ENCODE results near the gene EPHB1.

EPHB1 gene

GRCh38 chr3:134839990-134840389, 44.9 kb downstream of the EPHB1 start:
- no peak for ATAC-seq
- TF ChIP-seq OSR1 (CRISPR knock-in tag; IDR thresholded peaks at IDR 0.05) (no peak), CSRNP3 (CRISPR knock-in tag; IDR thresholded peaks at IDR 0.05) (no peak), ZC3H10 (CRISPR knock-in tag; IDR thresholded peaks at IDR 0.05) (no peak), CSDC2 (CRISPR knock-in tag; IDR thresholded peaks at IDR 0.05) (no peak), PPARA (CRISPR knock-in tag; IDR thresholded peaks at IDR 0.05; ENCODE audit: borderline replicate concordance) (no peak), SNAI2 (CRISPR knock-in tag; IDR thresholded peaks at IDR 0.05) (no peak), TCF4 (CRISPR knock-in tag; IDR thresholded peaks at IDR 0.05; ENCODE audit: borderline replicate concordance) (no peak), PATZ1 (CRISPR knock-in tag; IDR thresholded peaks at IDR 0.05; ENCODE audit: borderline replicate concordance) (no peak), ZFP3 (CRISPR knock-in tag; IDR thresholded peaks at IDR 0.05) (no peak), POU6F1 (CRISPR knock-in tag; IDR thresholded peaks at IDR 0.05; ENCODE audit: borderline replicate concordance, low read depth) (no peak), TSHZ2 (CRISPR knock-in tag; IDR thresholded peaks at IDR 0.05) (no peak), ZFP30 (CRISPR knock-in tag; IDR thresholded peaks at IDR 0.05) (no peak), ISL1 (CRISPR knock-in tag; IDR thresholded peaks at IDR 0.05) (no peak), TOX (CRISPR knock-in tag; IDR thresholded peaks at IDR 0.05; ENCODE audit: borderline replicate concordance) (no peak), ESRRG (CRISPR knock-in tag; IDR thresholded peaks at IDR 0.05) (no peak), ZNF565 (CRISPR knock-in tag; conservative IDR thresholded peaks at IDR 0.05; ENCODE audit: low read depth) (no peak), GLIS3 (CRISPR knock-in tag; IDR thresholded peaks at IDR 0.05) (no peak), BACH2 (CRISPR knock-in tag; IDR thresholded peaks at IDR 0.05; ENCODE audit: borderline replicate concordance) (no peak)

GRCh38 chr3:134840459-134840858, 45.4 kb downstream of the EPHB1 start:
- TF ChIP-seq ZFP3 (CRISPR knock-in tag; IDR thresholded peaks at IDR 0.05) (no peak), SNAI2 (CRISPR knock-in tag; IDR thresholded peaks at IDR 0.05) (no peak), TSHZ2 (CRISPR knock-in tag; IDR thresholded peaks at IDR 0.05) (no peak), BACH2 (CRISPR knock-in tag; IDR thresholded peaks at IDR 0.05; ENCODE audit: borderline replicate concordance) (no peak), ARNTL (CRISPR knock-in tag; IDR thresholded peaks at IDR 0.05; ENCODE audit: borderline replicate concordance, low read depth) (no peak)
- ATAC-seq = no peak

- ATAC-seq = no peak
- TF ChIP-seq ZFP3 (CRISPR knock-in tag; IDR thresholded peaks at IDR 0.05) = no peak
- no peak for TF ChIP-seq TCF4 (CRISPR knock-in tag; IDR thresholded peaks at IDR 0.05; ENCODE audit: borderline replicate concordance)
- TF ChIP-seq GLIS3 (CRISPR knock-in tag; IDR thresholded peaks at IDR 0.05) = no peak
- no peak for TF ChIP-seq CSRNP3 (CRISPR knock-in tag; IDR thresholded peaks at IDR 0.05)
- no peak for TF ChIP-seq POU6F1 (CRISPR knock-in tag; IDR thresholded peaks at IDR 0.05; ENCODE audit: borderline replicate concordance, low read depth)
- no peak for TF ChIP-seq BACH2 (CRISPR knock-in tag; IDR thresholded peaks at IDR 0.05; ENCODE audit: borderline replicate concordance)
- TF ChIP-seq ARNTL (CRISPR knock-in tag; IDR thresholded peaks at IDR 0.05; ENCODE audit: borderline replicate concordance, low read depth) = no peak
- no peak for TF ChIP-seq PPARA (CRISPR knock-in tag; IDR thresholded peaks at IDR 0.05; ENCODE audit: borderline replicate concordance)
- no peak for TF ChIP-seq CREB5 (CRISPR knock-in tag; IDR thresholded peaks at IDR 0.05; ENCODE audit: low read depth)
These were observed 51.0 kb downstream of the EPHB1 start for GRCh38 chr3:134846084-134846483.

Measured in SK-N-SH treated with all-trans-retinoic acid at 6 μM for 48 hours (cell line).